GM12878 (cell line): ENCODE data around the gene OLA1. TPM values are rescaled to one million over a fixed set of nuclear protein-coding genes. Genes with fewer than 3 reads are reported as not detected.

Experiments
- ATAC-seq: fragments of 200-7000 bp; cut with Tn5 transposase; 3 replicates; pipeline ENCODE4 v1.9.1; 2020; ENCODE audit warnings: mild to moderate bottlenecking, moderate library complexity
- BruUV-seq: library from RNA; stranded (reverse); fragments of 400-500 nt; replicated peaks from 2 replicates; lab custom pipeline; 2021; lab: Mats Ljungman, UMichigan
- CTCF ChIA-PET: fragments of 300-600 bp; sonication (Branson Sonifier 250); formaldehyde crosslinking; extraction: SDS; loops from one replicate; lab custom pipeline; 2021; ENCODE audit warnings: inconsistent platforms; lab: Yijun Ruan, JAX
- POLR2A ChIA-PET: fragments of 350-600 bp; formaldehyde crosslinking; extraction: SDS; loops from one replicate; lab custom pipeline; 2021; ENCODE audit warnings: inconsistent platforms; lab: Charles Lee
- RAD21 ChIA-PET: fragments of 300-600 bp; sonication (Branson Sonifier 250); formaldehyde crosslinking; loops from one replicate; lab custom pipeline; 2023; ENCODE audit warnings: antibody characterized with exemption; ENCODE audit not compliant: unreplicated experiment; lab: Charles Lee
- SMC1A ChIA-PET: fragments of 300-600 bp; sonication (Branson Sonifier 250); formaldehyde crosslinking; loops from one replicate; lab custom pipeline; 2023; ENCODE audit not compliant: unreplicated experiment, uncharacterized antibody; lab: Charles Lee
- DNase-seq: peaks from one replicate; pipeline ENCODE4 v3.0.0-alpha.2; 2011; ENCODE audit warnings: low read depth, low spot score
- FAIRE-seq: peaks from 3 replicates; lab custom pipeline; 2011; peaks lifted over from hg19 to GRCh38; lab: Jason Lieb, UNC
- H2AFZ ChIP-seq: 2 replicates; pipeline ENCODE4 v1.6.0; 2011; ENCODE audit warnings: low read depth, low read length, control low read depth; ENCODE audit not compliant: control insufficient read depth
- H3K27ac ChIP-seq: 2 replicates; pipeline ENCODE4 v1.5.1; 2011; ENCODE audit warnings: control low read depth; ENCODE audit not compliant: control insufficient read depth, insufficient read depth
- H3K27me3 ChIP-seq, 2 experiments: replicated peaks in 1 of 2; 2 replicates each; pipeline versions ENCODE4 v1.6.0 to v1.6.1; 2011; ENCODE audit warnings: low read length in 1 of 2; ENCODE audit not compliant: control insufficient read depth in 2 of 2, insufficient read depth in 2 of 2
- H3K36me3 ChIP-seq, 2 experiments: 2 replicates each; pipeline ENCODE4 v1.5.1; 2011; ENCODE audit warnings: low read length in 1 of 2; ENCODE audit not compliant: control insufficient read depth in 2 of 2, insufficient read depth in 2 of 2
- H3K4me1 ChIP-seq: 2 replicates; pipeline ENCODE4 v1.6.1; 2011; ENCODE audit warnings: mild to moderate bottlenecking, low read length, moderate library complexity, mixed read lengths; ENCODE audit not compliant: control insufficient read depth, insufficient read depth
- H3K4me2 ChIP-seq: 2 replicates; pipeline ENCODE4 v1.6.0; 2011; ENCODE audit warnings: control low read depth; ENCODE audit not compliant: control insufficient read depth, insufficient read depth
- H3K4me3 ChIP-seq: fragments of 200-600 bp; sonication (generic); 2 replicates; pipeline ENCODE4 v1.5.1; 2016
- H3K79me2 ChIP-seq: 2 replicates; pipeline ENCODE4 v1.6.0; 2011; ENCODE audit warnings: low read length; ENCODE audit not compliant: control insufficient read depth, insufficient read depth
- H3K9ac ChIP-seq: 2 replicates; pipeline ENCODE4 v1.8.0; 2011; ENCODE audit warnings: low read length, control low read depth, mixed read lengths; ENCODE audit not compliant: control insufficient read depth, insufficient read depth
- H3K9me3 ChIP-seq: replicated peaks from 3 replicates; pipeline ENCODE4 v1.5.1; 2011; ENCODE audit warnings: mild to moderate bottlenecking, low read length; ENCODE audit not compliant: control insufficient read depth, insufficient read depth
- H4K20me1 ChIP-seq: 2 replicates; pipeline ENCODE4 v1.6.0; 2011; ENCODE audit not compliant: control insufficient read depth, insufficient read depth
- HDAC2 ChIP-seq: fragments of 200-600 bp; sonication (generic); IDR thresholded peaks from 2 replicates; pipeline ENCODE4 v1.6.1; 2017
- LARP7 ChIP-seq: fragments of 450-650 bp; IDR thresholded peaks from 2 replicates; pipeline ENCODE4 v1.6.1; 2017; ENCODE audit warnings: mild to moderate bottlenecking
- NR2F1 ChIP-seq: fragments of 450-650 bp; conservative IDR thresholded peaks from 2 replicates; pipeline ENCODE4 v1.6.1; 2017; ENCODE audit warnings: mild to moderate bottlenecking
- SREBF2 ChIP-seq: IDR thresholded peaks from 2 replicates; pipeline ENCODE4 v1.6.1; 2012; ENCODE audit warnings: mild to moderate bottlenecking, low read length
- ZNF217 ChIP-seq: fragments of 450-650 bp; IDR thresholded peaks from 2 replicates; pipeline ENCODE4 v1.6.1; 2017; ENCODE audit warnings: antibody characterized with exemption, mild to moderate bottlenecking
- WGBS: methylation state at CpG from one replicate; pipeline ENCODE4 v1.1.6; 2016; ENCODE audit warnings: low lambda C conversion rate; ENCODE audit not compliant: insufficient replicate concordance, insufficient coverage; ENCODE audit errors: missing lambda C conversion rate; 5-methylcytosine and 5-hydroxymethylcytosine counted together
- in situ Hi-C: fragments of 300-500 bp; cut with MboI; formaldehyde crosslinking; loops from 9 replicates; pipeline ENCODE4 v1.14.3; 2018; ENCODE audit warnings: mixed read lengths
- intact Hi-C: fragments of 100-400 bp; cut with micrococcal nuclease; formaldehyde crosslinking; loops from one replicate; pipeline ENCODE4 v1.14.2; 2022; ENCODE audit not compliant: unreplicated experiment
- polyA plus RNA-seq, 11 experiments: library from polyadenylated mRNA; depleted of rRNA in 4 of 11; unstranded in 6 of 11; stranded (reverse) in 5 of 11; fragments of >200 nt; fragmentation: Nextera tagmentation in 4 of 11; fragmentation: Illumina TruSeq in 1 of 11; extraction: Ambion mirVana in 4 of 11; extraction: Trizol in 1 of 11; gene quantifications; 1 replicate in 1 of 11; 2 replicates in 10 of 11; pipeline versions ENCODE4 v1.2.1 to v1.2.3, GENCODE V29; 2011 to 2016; ENCODE audit warnings: inconsistent platforms in 2 of 11, missing spikeins in 2 of 11, low read depth in 1 of 11
- total RNA-seq, 4 experiments: library from RNA; depleted of rRNA in 3 of 4; stranded (reverse); fragments of >200 nt in 3 of 4; fragmentation: Illumina TruSeq in 1 of 4; extraction: Trizol in 1 of 4; gene quantifications; 2 replicates each; pipeline versions ENCODE4 v1.2.1 to v1.2.3, GENCODE V29; 2013 to 2021
- TF ChIP-seq, protein P1 (sequence below): IDR thresholded peaks from 2 replicates; pipeline ENCODE4 v1.6.1; 2012; ENCODE audit warnings: improper control_type of control experiment, low read depth, low read length; ENCODE audit not compliant: insufficient replicate concordance
- TF ChIP-seq, protein P2 (sequence below): fragments of 150-350 bp; IDR thresholded peaks from 2 replicates; pipeline ENCODE4 v1.6.1; 2016; ENCODE audit warnings: low read depth, low read length
- TF ChIP-seq, protein P3 (sequence below): fragments of 150-350 bp; IDR thresholded peaks from 2 replicates; pipeline ENCODE4 v1.6.1; 2014; ENCODE audit warnings: mild to moderate bottlenecking, low read depth, low read length

The OLA1 gene
- total and polyA plus RNA-seq, 10 of the 15 experiments (the other 5 are each of a cell fraction or from before 2014, with no cell fraction given): 107 to 238 (median 142) TPM

DNA sequence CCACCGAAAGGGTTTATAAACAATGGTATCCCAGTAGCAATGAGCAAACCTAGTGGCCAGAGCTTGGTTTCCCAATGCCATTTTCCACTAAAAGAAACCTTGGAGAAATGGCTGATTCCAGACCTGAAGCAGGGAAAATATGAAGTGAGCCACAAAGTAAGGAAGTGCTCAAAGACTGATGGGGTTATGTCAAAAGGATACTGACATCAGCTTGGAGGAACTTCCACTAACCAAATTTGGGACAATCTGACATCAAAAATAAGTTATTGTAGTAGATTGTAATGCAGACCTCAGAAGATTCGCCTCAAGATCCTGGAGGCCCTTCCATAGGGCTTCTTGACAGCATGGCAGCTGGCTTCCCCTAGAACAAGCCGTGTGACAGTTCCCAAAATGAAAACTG, 203.8 kb downstream of the OLA1 start:
- FAIRE-seq: no peak
- H4K20me1 ChIP-seq: no peaks in the 10 kb centered on the region
- 64% methylated on average over 3 of the region's 3 CpGs for WGBS
- no peak for DNase-seq
- H2AFZ ChIP-seq: no peak overlapping the region
- H3K4me2 ChIP-seq: no peak overlapping the region; the same call in 1 of the 2 replicates
- H3K9me3 ChIP-seq: no peaks in the 10 kb centered on the region; the same call in 1 of the 3 replicates
- in situ Hi-C loops: loop anchor here (10.0 kb wide), 1 partner anchor 640 kb away; no protein-coding TSS in a partner anchor
- no peaks in the 10 kb centered on the region for H3K79me2 ChIP-seq
- no peak overlapping the region for H3K4me3 ChIP-seq
- ChIA-PET SMC1A (interaction anchor here (0.5 kb wide), 1 partner anchor 414 kb away, joined by 3 read pairs; no protein-coding TSS in a partner anchor), POLR2A (no interaction called here), RAD21 (no interaction called here), CTCF (interaction anchor here (0.7 to 1.3 kb wide), 4 partner anchors 14 to 643 kb away, joined by 3 to 4 read pairs (median 3); no protein-coding TSS in a partner anchor)
- peaks cover 9% of the 10 kb centered on the region for H3K4me1 ChIP-seq
- BruUV-seq: no TSS peak
- no peak overlapping the region for H3K27ac ChIP-seq
- intact Hi-C loops: loop anchor here (10.0 kb wide), 1 partner anchor 290 kb away; no protein-coding TSS in a partner anchor
- TF ChIP-seq NR2F1 (no peak), LARP7 (no peak), SREBF2 (no peak), HDAC2 (no peak), ZNF217 (no peak)
- TF ChIP-seq, protein P1, sequence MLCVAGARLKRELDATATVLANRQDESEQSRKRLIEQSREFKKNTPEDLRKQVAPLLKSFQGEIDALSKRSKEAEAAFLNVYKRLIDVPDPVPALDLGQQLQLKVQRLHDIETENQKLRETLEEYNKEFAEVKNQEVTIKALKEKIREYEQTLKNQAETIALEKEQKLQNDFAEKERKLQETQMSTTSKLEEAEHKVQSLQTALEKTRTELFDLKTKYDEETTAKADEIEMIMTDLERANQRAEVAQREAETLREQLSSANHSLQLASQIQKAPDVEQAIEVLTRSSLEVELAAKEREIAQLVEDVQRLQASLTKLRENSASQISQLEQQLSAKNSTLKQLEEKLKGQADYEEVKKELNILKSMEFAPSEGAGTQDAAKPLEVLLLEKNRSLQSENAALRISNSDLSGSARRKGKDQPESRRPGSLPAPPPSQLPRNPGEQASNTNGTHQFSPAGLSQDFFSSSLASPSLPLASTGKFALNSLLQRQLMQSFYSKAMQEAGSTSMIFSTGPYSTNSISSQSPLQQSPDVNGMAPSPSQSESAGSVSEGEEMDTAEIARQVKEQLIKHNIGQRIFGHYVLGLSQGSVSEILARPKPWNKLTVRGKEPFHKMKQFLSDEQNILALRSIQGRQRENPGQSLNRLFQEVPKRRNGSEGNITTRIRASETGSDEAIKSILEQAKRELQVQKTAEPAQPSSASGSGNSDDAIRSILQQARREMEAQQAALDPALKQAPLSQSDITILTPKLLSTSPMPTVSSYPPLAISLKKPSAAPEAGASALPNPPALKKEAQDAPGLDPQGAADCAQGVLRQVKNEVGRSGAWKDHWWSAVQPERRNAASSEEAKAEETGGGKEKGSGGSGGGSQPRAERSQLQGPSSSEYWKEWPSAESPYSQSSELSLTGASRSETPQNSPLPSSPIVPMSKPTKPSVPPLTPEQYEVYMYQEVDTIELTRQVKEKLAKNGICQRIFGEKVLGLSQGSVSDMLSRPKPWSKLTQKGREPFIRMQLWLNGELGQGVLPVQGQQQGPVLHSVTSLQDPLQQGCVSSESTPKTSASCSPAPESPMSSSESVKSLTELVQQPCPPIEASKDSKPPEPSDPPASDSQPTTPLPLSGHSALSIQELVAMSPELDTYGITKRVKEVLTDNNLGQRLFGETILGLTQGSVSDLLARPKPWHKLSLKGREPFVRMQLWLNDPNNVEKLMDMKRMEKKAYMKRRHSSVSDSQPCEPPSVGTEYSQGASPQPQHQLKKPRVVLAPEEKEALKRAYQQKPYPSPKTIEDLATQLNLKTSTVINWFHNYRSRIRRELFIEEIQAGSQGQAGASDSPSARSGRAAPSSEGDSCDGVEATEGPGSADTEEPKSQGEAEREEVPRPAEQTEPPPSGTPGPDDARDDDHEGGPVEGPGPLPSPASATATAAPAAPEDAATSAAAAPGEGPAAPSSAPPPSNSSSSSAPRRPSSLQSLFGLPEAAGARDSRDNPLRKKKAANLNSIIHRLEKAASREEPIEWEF: no peak
- TF ChIP-seq, protein P2, sequence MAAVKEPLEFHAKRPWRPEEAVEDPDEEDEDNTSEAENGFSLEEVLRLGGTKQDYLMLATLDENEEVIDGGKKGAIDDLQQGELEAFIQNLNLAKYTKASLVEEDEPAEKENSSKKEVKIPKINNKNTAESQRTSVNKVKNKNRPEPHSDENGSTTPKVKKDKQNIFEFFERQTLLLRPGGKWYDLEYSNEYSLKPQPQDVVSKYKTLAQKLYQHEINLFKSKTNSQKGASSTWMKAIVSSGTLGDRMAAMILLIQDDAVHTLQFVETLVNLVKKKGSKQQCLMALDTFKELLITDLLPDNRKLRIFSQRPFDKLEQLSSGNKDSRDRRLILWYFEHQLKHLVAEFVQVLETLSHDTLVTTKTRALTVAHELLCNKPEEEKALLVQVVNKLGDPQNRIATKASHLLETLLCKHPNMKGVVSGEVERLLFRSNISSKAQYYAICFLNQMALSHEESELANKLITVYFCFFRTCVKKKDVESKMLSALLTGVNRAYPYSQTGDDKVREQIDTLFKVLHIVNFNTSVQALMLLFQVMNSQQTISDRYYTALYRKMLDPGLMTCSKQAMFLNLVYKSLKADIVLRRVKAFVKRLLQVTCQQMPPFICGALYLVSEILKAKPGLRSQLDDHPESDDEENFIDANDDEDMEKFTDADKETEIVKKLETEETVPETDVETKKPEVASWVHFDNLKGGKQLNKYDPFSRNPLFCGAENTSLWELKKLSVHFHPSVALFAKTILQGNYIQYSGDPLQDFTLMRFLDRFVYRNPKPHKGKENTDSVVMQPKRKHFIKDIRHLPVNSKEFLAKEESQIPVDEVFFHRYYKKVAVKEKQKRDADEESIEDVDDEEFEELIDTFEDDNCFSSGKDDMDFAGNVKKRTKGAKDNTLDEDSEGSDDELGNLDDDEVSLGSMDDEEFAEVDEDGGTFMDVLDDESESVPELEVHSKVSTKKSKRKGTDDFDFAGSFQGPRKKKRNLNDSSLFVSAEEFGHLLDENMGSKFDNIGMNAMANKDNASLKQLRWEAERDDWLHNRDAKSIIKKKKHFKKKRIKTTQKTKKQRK: no peak
- TF ChIP-seq, protein P3, sequence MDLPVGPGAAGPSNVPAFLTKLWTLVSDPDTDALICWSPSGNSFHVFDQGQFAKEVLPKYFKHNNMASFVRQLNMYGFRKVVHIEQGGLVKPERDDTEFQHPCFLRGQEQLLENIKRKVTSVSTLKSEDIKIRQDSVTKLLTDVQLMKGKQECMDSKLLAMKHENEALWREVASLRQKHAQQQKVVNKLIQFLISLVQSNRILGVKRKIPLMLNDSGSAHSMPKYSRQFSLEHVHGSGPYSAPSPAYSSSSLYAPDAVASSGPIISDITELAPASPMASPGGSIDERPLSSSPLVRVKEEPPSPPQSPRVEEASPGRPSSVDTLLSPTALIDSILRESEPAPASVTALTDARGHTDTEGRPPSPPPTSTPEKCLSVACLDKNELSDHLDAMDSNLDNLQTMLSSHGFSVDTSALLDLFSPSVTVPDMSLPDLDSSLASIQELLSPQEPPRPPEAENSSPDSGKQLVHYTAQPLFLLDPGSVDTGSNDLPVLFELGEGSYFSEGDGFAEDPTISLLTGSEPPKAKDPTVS: no peak
- no peaks in the 10 kb centered on the region for H3K36me3 ChIP-seq
- H3K9ac ChIP-seq: no peak overlapping the region
- no peaks in the 10 kb centered on the region; a peak in 1 of 4 replicates for H3K27me3 ChIP-seq
- ATAC-seq: no peak
